Stimulated activated CD8-positive, alpha-beta memory T cell treated with anti-CD3 and anti-CD28 coated beads, Interleukin-7, amount 100 ng/mL, for 48 hours (primary cell): ENCODE measurements around the gene SUPT16H.

Experiments
- DNase-seq, 2 donors: peaks; one replicate each; pipeline ENCODE4 v3.0.0-alpha.2; 2020; ENCODE audit warnings: low read depth in 1 of 2; ENCODE audit errors: extremely low read depth in 1 of 2

SUPT16H gene

GRCh38 chr14:21369949-21370679, 13.7 kb downstream of the SUPT16H start:
- no peak for DNase-seq

- DNase-seq: no peak
These were observed 16.2 kb downstream of the SUPT16H start for GRCh38 chr14:21367582-21368144.

- DNase-seq: no peak
These were observed 27.3 kb downstream of the SUPT16H start for GRCh38 chr14:21356511-21356910.

DNA sequence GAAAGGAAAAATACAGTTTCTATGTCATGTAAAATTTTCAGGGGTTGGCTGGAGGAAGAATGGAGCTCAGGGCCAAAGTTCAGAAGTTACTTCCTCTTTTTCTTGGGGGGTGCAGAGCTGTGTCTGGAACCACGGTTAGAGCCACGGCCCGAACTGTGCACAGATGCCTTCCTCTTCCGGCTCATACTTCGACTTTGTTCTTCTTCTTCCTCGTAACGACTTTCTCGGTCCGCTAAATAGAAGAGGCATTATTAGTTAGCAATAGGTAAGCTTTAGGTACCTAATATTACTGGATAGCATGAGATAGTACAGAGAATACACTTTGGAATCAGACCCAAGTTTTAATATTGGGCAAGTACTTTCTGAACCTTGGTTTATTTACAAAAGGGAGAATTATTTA, 31.2 kb downstream of the SUPT16H start:
- DNase-seq: no peak

GRCh38 chr14:21350539-21350938, 33.3 kb downstream of the SUPT16H start:
- no peak for DNase-seq

- no peak for DNase-seq
These were observed 36.6 kb downstream of the SUPT16H start for GRCh38 chr14:21347201-21347600.

DNA sequence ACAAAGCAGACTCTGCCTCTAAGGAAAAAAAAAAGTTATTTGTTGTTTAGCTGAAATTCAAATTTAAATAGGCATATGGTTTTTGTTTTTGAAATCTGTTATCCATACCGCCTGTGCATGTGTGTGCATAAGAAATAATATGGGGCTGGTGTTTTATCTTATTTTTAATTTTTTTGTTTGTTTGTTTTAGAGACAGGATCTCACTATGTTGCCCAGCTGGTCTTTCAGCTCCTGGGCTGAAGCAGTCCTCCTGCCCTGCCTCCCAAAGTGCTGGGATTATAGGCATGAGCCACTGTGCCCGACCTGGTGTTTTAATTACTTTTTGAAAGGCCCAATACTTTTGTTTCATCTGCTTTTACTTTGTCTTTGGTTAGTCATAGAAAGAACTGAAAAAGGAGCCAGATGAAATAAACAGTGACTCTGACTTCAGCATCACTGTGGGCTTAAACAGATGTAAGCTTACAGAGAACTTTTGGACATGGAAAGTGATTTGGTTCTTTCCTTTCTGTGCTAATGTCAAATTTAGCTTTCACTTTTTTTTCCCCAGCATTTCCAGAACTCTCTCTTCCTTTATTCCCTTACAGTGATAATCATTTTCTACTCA, 37.2 kb downstream of the SUPT16H start:
- no peak for DNase-seq

- DNase-seq: no peak
These were observed 40.6 kb downstream of the SUPT16H start for GRCh38 chr14:21343035-21343794.

DNA sequence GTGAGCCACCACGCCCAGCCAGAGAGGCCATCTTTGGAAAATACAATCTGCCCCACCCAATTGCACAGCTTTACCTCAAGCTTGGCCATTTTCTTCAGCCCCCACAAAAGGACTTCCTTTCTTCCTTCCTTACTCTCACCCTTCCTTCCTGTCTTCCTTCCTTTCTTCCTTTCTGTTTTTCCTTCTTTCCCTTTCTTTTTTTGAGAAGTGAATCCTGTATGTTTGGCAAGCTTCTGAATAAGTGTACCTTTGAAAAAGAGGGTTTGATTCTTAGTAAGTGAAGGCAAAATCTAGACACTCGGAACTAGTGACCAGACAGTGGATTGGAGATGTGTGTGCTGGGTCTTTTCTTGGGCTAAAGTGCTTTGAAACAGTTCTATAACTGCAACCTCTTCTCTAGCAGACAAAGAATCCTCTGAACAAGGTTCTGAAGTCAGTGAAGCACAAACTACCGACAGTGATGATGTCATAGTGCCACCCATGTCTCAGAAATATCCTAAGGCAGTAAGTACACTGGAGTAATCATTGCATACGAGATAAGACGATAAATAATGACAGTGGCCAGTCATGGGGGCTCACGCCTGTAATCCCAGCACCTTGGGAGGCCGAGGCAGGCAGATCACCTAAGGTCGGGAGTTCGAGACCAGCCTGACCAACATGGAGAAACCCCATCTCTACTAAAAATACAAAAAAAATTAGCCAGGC, 49.5 kb downstream of the SUPT16H start:
- no peak for DNase-seq

- no peak for DNase-seq
These were observed 50.9 kb downstream of the SUPT16H start for GRCh38 chr14:21332950-21333349.

- no peak for DNase-seq
These were observed 56.8 kb downstream of the SUPT16H start for GRCh38 chr14:21326972-21327371.

DNA sequence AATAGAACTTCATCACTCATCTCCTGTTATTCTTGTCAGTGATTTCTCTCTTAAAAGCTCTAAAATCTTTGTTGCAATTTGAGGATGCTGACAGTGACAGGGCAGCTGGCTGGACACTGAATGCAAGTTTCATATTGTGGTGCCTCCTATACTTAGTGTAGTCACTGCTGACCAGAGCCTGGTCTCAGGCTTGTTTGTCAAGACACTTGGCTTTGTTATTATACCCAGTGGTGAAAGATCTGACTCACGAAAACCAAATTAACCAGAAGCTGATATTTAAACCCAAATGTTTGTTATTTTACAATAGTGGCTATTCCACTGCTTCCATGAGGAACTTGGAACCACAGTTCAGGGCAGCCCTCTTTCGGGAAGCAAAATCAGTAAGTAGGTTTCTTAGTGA, 61.1 kb downstream of the SUPT16H start:
- no peak for DNase-seq

DNA sequence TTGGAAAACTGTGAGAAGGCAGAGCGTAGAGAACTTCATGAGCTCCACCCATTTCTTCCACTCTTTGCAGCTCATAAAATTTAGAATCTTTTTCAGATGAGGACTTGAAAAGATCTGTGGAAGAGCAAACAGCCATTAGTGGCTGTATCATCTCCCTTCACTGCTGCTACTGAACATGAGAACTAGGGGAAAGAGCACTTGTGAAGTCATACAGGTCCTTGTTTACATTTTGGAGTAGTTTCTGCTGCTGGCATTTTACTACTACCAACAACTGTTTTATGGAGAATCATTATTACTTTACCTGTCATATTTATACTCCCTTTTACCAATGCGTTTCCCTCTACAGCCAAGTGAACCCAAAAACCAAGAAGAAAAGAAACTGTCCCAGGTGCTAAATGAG, 62.9 kb downstream of the SUPT16H start:
- DNase-seq: no peak

- DNase-seq: no peak
These were observed 66.4 kb downstream of the SUPT16H start for GRCh38 chr14:21317398-21317797.

GRCh38 chr14:21313512-21313911, 70.3 kb downstream of the SUPT16H start:
- DNase-seq: no peak

DNA sequence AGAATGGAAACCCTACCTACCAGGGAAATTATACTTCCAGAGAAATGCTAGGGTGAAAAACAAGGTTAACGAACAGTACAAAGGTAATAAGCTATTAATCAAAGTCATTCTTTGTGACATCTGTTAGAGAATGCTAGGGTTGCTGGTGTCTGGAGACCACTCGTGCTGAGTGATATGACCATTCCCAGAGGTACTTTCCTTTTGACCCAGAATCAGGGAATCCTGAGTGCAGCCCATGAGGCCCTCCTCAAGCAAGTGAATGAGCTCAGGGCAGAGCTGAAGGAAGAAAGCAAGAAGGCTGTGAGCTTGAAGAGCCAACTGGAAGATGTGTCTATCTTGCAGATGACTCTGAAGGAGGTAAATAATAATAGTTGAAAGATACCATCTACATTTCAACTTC, 72.2 kb downstream of the SUPT16H start:
- no peak for DNase-seq

DNA sequence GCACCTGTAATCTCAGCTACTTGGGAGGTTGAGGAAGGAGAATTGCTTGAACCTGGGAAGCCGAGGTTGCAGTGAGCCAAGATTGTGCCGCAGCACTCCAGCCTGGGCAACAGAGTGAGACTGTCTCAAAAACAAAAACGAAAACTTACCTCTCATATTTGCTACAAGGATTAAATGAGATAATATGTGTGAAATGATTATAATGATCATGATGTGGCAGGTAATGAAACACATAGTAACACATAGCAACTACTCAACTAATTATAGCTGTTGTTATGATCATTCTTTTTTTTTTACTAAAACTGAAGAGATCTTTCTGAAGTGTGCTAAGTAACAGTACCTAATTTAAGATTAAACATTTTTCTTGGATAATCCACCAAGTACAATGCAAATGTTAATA, 73.9 kb downstream of the SUPT16H start:
- no peak for DNase-seq

GRCh38 chr14:21309238-21309636, 74.6 kb downstream of the SUPT16H start:
- DNase-seq: no peak

GRCh38 chr14:21308479-21309237, 75.2 kb downstream of the SUPT16H start:
- DNase-seq: peak; percentile 46 to 80

DNA sequence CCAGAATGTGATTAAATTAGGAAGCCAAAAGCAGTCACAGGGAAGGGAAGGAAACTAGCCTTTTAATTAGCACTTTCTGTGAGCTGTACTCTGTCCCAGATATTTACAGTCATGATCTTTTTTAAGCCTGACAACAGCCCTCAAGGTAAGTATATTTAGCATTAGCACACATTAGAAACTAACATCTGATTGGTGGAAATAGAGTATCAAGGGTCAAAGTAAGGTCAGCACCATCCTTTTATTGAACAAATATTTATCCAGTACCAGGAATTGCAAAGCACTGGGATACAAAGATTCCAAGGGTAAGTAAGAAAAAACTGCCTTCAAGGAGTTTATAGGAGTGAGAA, 75.7 kb downstream of the SUPT16H start:
- no peak for DNase-seq
